GM23338 (cell line): ENCODE results near the gene C15orf62. TPM values are rescaled to one million over a fixed set of nuclear protein-coding genes. Genes with fewer than 3 reads are reported as not detected.

Experiments used
- ATAC-seq: fragments of 200-7000 bp; cut with Tn5 transposase; 3 replicates; pipeline ENCODE4 v1.9.1; 2020
- DNase-seq: peaks from one replicate; pipeline ENCODE4 v3.0.0-alpha.2; 2015; ENCODE audit warnings: low spot score
- H2AFZ ChIP-seq: fragments of 200-600 bp; sonication (generic); 2 replicates; pipeline ENCODE4 v1.8.0; 2016; ENCODE audit warnings: antibody characterized with exemption, mild to moderate bottlenecking, moderate library complexity
- H3F3A ChIP-seq: fragments of 200-600 bp; sonication (generic); replicated peaks from 2 replicates; pipeline ENCODE4 v1.8.0; 2017; ENCODE audit warnings: antibody characterized with exemption, mixed run types, low read depth
- H3K27ac ChIP-seq: fragments of 200-600 bp; sonication (generic); 2 replicates; pipeline ENCODE4 v1.6.1; 2016; ENCODE audit warnings: low read depth
- H3K27me3 ChIP-seq: fragments of 200-600 bp; sonication (generic); 2 replicates; pipeline ENCODE4 v1.8.0; 2016; ENCODE audit warnings: mild to moderate bottlenecking, mixed run types, moderate library complexity; ENCODE audit not compliant: insufficient read depth
- H3K36me3 ChIP-seq: fragments of 200-600 bp; sonication (generic); 2 replicates; pipeline ENCODE4 v1.8.0; 2016; ENCODE audit warnings: mild to moderate bottlenecking; ENCODE audit not compliant: insufficient read depth
- H3K4me1 ChIP-seq: fragments of 200-600 bp; sonication (generic); 2 replicates; pipeline ENCODE4 v1.8.0; 2016; ENCODE audit warnings: mild to moderate bottlenecking, moderate library complexity; ENCODE audit not compliant: insufficient read depth
- H3K4me2 ChIP-seq: fragments of 200-600 bp; sonication (generic); 2 replicates; pipeline ENCODE4 v1.7.1; 2017; ENCODE audit warnings: mixed run types
- H3K4me3 ChIP-seq: fragments of 200-600 bp; sonication (generic); 2 replicates; pipeline ENCODE4 v1.6.1; 2016; ENCODE audit warnings: mixed run types
- H3K79me2 ChIP-seq: fragments of 200-600 bp; sonication (generic); replicated peaks from 2 replicates; pipeline ENCODE4 v1.8.0; 2017; ENCODE audit warnings: mild to moderate bottlenecking; ENCODE audit not compliant: insufficient read depth
- H3K9me2 ChIP-seq: fragments of 200-600 bp; sonication (generic); 2 replicates; pipeline ENCODE4 v1.8.0; 2017; ENCODE audit not compliant: insufficient read depth
- H4K20me1 ChIP-seq: fragments of 200-600 bp; sonication (generic); replicated peaks from 2 replicates; pipeline ENCODE4 v1.8.0; 2017; ENCODE audit warnings: mild to moderate bottlenecking; ENCODE audit not compliant: insufficient read depth
- H3K27ac Mint-ChIP-seq: 2 replicates; pipeline ENCODE4 v1.8.0; 2020; ENCODE audit warnings: inconsistent platforms, mild to moderate bottlenecking, moderate library complexity, mixed read lengths
- H3K27me3 Mint-ChIP-seq: 3 replicates; pipeline ENCODE4 v1.8.0; 2022; ENCODE audit warnings: low read depth, mild to moderate bottlenecking, moderate library complexity, mixed read lengths, inconsistent platforms; ENCODE audit not compliant: insufficient read depth, poor library complexity
- H3K36me3 Mint-ChIP-seq: 3 replicates; pipeline ENCODE4 v1.8.0; 2021; ENCODE audit warnings: low read depth, mild to moderate bottlenecking, inconsistent platforms, moderate library complexity, mixed read lengths
- H3K4me1 Mint-ChIP-seq: 3 replicates; pipeline ENCODE4 v1.8.0; 2020; ENCODE audit warnings: mild to moderate bottlenecking, inconsistent platforms, mixed read lengths
- H3K4me3 Mint-ChIP-seq: 3 replicates; pipeline ENCODE4 v1.8.0; 2021; ENCODE audit warnings: moderate library complexity, mild to moderate bottlenecking, inconsistent platforms, mixed read lengths
- H3K9me3 Mint-ChIP-seq: 3 replicates; pipeline ENCODE4 v1.8.0; 2020; ENCODE audit warnings: moderate library complexity, mild to moderate bottlenecking, inconsistent platforms, mixed read lengths
- CREB1 ChIP-seq: fragments of 250-450 bp; sonication (Bioruptor Pico); IDR thresholded peaks from 2 replicates; pipeline ENCODE4 v1.5.0; 2020; ENCODE audit warnings: low read depth, mild to moderate bottlenecking, moderate library complexity
- EZH2phosphoT487 ChIP-seq: fragments of 200-600 bp; sonication (generic); IDR thresholded peaks from one replicate; pipeline ENCODE4 v1.8.1; 2018; ENCODE audit warnings: antibody characterized with exemption; ENCODE audit not compliant: unreplicated experiment
- NANOG ChIP-seq: IDR thresholded peaks from 2 replicates; pipeline ENCODE4 v1.6.1; 2016; ENCODE audit warnings: antibody characterized with exemption, borderline replicate concordance
- POLR2AphosphoS5 ChIP-seq: IDR thresholded peaks from 2 replicates; pipeline ENCODE4 v1.6.1; 2016; ENCODE audit warnings: antibody characterized with exemption, low read depth
- ZNF331 ChIP-seq: fragments of 250-450 bp; sonication (Bioruptor Pico); IDR thresholded peaks from 2 replicates; pipeline ENCODE4 v1.5.0; 2020; ENCODE audit warnings: low read depth, mild to moderate bottlenecking, moderate library complexity
- polyA plus RNA-seq: library from polyadenylated mRNA; unstranded; fragments of >200 nt; fragmentation: Nextera tagmentation; extraction: Ambion mirVana; gene quantifications from 2 replicates; pipeline ENCODE4 v1.2.1, GENCODE V29; 2016
- total RNA-seq: library from RNA; depleted of rRNA; stranded (reverse); fragments of >200 nt; shearing (Covaris generic); gene quantifications from 2 replicates; pipeline ENCODE4 v1.2.3, GENCODE V29; 2014
- TF ChIP-seq, protein P1 (sequence below): IDR thresholded peaks from 2 replicates; pipeline ENCODE4 v1.6.1; 2016; ENCODE audit warnings: antibody characterized with exemption
- TF ChIP-seq, protein P2 (sequence below): IDR thresholded peaks from one replicate; pipeline ENCODE4 v1.6.1; 2018; ENCODE audit warnings: antibody characterized with exemption; ENCODE audit not compliant: unreplicated experiment

Gene C15orf62
- total and polyA plus RNA-seq, 2 experiments from 2014 or later = 0.16 to 0.80 TPM

DNA sequence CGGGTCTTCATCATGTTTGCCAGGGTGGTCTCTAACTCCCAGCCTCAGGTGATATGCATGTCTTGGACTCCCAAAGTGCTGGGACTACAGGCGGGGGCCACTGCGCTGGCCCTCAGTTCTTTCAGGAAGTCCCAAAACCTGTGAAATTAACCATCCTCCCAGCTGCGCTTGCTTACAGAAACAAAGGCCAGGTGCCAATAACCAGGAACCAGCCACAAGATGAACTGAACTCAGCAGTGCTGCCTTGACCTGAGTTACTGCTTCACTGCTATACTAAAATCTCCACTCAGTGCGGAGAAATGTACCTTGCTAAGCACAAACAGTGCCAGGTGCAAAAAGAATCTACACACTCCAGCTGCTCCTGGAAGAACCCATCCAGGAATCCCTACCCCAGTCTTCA, 9.8 kb upstream of the C15orf62 start:
- Histone ChIP-seq H3K27me3 (0 out of 2 replicates have a peak, but pooled peaks cover 4% of the 10 kb centered on the region), H3K4me1 (peaks cover 14% of the 10 kb centered on the region), H3K79me2 (no peaks in the 10 kb centered on the region), H3K36me3 (no peaks in the 10 kb centered on the region), H3K9me2 (no peaks in the 10 kb centered on the region), H3K4me3 (no peak overlapping the region), H3K4me2 (no peak overlapping the region), H2AFZ (no peak overlapping the region), H3F3A (peaks cover 17% of the 10 kb centered on the region), H4K20me1 (no peaks in the 10 kb centered on the region), H3K27ac (no peak overlapping the region)
- no peak overlapping the region for H3K27ac Mint-ChIP-seq
- TF ChIP-seq, protein P1, sequence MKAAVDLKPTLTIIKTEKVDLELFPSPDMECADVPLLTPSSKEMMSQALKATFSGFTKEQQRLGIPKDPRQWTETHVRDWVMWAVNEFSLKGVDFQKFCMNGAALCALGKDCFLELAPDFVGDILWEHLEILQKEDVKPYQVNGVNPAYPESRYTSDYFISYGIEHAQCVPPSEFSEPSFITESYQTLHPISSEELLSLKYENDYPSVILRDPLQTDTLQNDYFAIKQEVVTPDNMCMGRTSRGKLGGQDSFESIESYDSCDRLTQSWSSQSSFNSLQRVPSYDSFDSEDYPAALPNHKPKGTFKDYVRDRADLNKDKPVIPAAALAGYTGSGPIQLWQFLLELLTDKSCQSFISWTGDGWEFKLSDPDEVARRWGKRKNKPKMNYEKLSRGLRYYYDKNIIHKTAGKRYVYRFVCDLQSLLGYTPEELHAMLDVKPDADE = no peak
- no peak for TF ChIP-seq CREB1 (CRISPR knock-in tag)
- H3K4me1 Mint-ChIP-seq = peaks cover 17% of the 10 kb centered on the region
- DNase-seq (no peak), ATAC-seq (no peak)
- no peaks in the 10 kb centered on the region for H3K9me3 Mint-ChIP-seq
- peaks cover 12% of the 10 kb centered on the region for H3K27me3 Mint-ChIP-seq
- H3K4me3 Mint-ChIP-seq = no peak overlapping the region
- no peaks in the 10 kb centered on the region; the same call in 2 of the 3 replicates for H3K36me3 Mint-ChIP-seq

DNA sequence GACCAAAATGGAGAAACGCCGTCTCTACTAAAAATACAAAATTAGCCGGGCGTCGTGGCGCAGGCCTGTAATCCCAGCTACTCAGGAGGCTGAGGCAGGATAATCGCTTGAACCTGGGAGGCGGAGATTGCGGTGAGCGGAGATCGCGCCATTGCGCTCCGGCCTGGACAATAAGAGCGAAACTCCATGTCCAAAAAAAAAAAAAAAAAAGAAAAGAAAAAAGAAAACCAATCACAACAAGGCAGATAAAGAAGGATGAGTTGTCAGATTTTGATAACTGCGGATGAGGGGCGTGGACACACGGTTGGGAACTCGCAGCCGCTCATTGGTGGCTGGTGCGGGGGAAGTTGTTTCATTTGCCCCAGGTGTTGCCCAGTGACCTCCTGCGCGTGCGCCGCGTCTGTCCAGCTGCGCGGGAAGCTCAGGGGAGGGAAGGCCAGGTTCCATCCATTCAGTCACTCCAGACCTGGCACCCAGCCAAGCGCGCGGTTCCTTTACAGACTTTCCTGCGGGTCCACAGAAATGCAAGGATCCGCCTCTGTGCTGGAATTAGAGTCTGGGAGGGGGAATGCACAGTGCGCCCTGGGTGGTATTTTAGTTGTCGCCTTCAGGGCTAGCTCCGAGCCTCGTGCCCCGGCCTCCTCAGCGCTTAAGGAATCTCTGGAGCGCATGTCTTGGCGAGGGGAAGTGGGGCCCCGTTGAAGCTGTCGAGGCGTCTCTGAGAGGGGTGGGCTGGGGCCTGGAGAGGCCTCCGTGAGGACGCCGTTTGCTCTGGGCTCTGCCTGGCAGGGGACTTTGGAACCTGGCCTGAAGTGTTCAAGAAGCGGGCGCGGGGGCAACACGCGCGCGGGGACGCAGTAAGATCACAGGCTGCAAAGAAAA, 6.6 kb upstream of the C15orf62 start:
- Mint-ChIP-seq H3K27ac (no peak overlapping the region), H3K4me3 (peak overlapping the region; percentile 71), H3K27me3 (peaks cover 16% of the 10 kb centered on the region), H3K4me1 (peaks cover 30% of the 10 kb centered on the region), H3K36me3 (no peaks in the 10 kb centered on the region), H3K9me3 (no peaks in the 10 kb centered on the region)
- ATAC-seq (peak; percentile 9), DNase-seq (peak; percentile 73)
- H3K4me1 ChIP-seq = peaks cover 23% of the 10 kb centered on the region
- no peaks in the 10 kb centered on the region for H3K36me3 ChIP-seq
- peaks cover 15% of the 10 kb centered on the region for H3F3A ChIP-seq
- H3K9me2 ChIP-seq = no peaks in the 10 kb centered on the region
- H3K27me3 ChIP-seq = 0 out of 2 replicates have a peak, but pooled peaks cover 4% of the 10 kb centered on the region
- TF ChIP-seq ZNF331 (CRISPR knock-in tag) (no peak), EZH2phosphoT487 (no peak), POLR2AphosphoS5 (no peak; the same call in 1 of the 2 replicates), NANOG (no peak)
- TF ChIP-seq, protein P2, sequence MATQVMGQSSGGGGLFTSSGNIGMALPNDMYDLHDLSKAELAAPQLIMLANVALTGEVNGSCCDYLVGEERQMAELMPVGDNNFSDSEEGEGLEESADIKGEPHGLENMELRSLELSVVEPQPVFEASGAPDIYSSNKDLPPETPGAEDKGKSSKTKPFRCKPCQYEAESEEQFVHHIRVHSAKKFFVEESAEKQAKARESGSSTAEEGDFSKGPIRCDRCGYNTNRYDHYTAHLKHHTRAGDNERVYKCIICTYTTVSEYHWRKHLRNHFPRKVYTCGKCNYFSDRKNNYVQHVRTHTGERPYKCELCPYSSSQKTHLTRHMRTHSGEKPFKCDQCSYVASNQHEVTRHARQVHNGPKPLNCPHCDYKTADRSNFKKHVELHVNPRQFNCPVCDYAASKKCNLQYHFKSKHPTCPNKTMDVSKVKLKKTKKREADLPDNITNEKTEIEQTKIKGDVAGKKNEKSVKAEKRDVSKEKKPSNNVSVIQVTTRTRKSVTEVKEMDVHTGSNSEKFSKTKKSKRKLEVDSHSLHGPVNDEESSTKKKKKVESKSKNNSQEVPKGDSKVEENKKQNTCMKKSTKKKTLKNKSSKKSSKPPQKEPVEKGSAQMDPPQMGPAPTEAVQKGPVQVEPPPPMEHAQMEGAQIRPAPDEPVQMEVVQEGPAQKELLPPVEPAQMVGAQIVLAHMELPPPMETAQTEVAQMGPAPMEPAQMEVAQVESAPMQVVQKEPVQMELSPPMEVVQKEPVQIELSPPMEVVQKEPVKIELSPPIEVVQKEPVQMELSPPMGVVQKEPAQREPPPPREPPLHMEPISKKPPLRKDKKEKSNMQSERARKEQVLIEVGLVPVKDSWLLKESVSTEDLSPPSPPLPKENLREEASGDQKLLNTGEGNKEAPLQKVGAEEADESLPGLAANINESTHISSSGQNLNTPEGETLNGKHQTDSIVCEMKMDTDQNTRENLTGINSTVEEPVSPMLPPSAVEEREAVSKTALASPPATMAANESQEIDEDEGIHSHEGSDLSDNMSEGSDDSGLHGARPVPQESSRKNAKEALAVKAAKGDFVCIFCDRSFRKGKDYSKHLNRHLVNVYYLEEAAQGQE = no peak
- peak overlapping the region; percentile 83 for H3K4me3 ChIP-seq
- H2AFZ ChIP-seq = peak overlapping the region; percentile 95
- H3K4me2 ChIP-seq = peak overlapping the region; percentile 98
- no peaks in the 10 kb centered on the region for H4K20me1 ChIP-seq
- no peaks in the 10 kb centered on the region for H3K79me2 ChIP-seq
- peak overlapping the region; percentile 59; the same call in 1 of the 2 replicates for H3K27ac ChIP-seq
